HCT116 (cell line): ENCODE data around the gene UBA5. TPM values are rescaled to one million over a fixed set of nuclear protein-coding genes. Genes with fewer than 3 reads are reported as not detected.
"Not testable (repeated sequence)": the region's sequence is repeated elsewhere in the genome, so short reads cannot be mapped to it uniquely, and the experiment has no call there.

Experiments
- ATAC-seq: fragments of 200-7000 bp; cut with Tn5 transposase; 2 replicates; pipeline ENCODE4 v1.9.1; 2020; ENCODE audit warnings: mild to moderate bottlenecking, moderate library complexity
- BruUV-seq: library from RNA; stranded (reverse); fragments of 400-500 nt; replicated peaks from 2 replicates; lab custom pipeline; 2021; lab: Mats Ljungman, UMichigan
- CTCF ChIA-PET: fragments of 300-600 bp; sonication (Branson Sonifier 250); formaldehyde crosslinking; loops from one replicate; lab custom pipeline; 2021; ENCODE audit warnings: antibody characterized with exemption; lab: Charles Lee
- POLR2A ChIA-PET: fragments of 300-600, 350-600 bp; sonication (Branson Sonifier 250); formaldehyde crosslinking; loops from one replicate; lab custom pipeline; 2021; ENCODE audit warnings: antibody characterized with exemption; lab: Charles Lee
- RAD21 ChIA-PET, 2 experiments: fragments of 300-600 bp; sonication (Branson Sonifier 250); formaldehyde crosslinking; loops; one replicate each; lab custom pipeline; 2023; ENCODE audit warnings: low total read pairs in 2 of 2; ENCODE audit not compliant: uncharacterized antibody in 2 of 2, unreplicated experiment in 2 of 2, low non-redundant PET in 1 of 2; lab: Charles Lee
- DNase-seq: peaks from one replicate; pipeline ENCODE4 v3.0.0-alpha.2; 2010; ENCODE audit warnings: low read depth, low spot score
- H2AFZ ChIP-seq: fragments of 200-600 bp; shearing (Covaris generic), sonication (generic); 2 replicates; pipeline ENCODE4 v1.6.1; 2017; ENCODE audit warnings: low read depth, mixed run types, mixed read lengths, antibody characterized with exemption, low read length; ENCODE audit not compliant: poor library complexity, severe bottlenecking
- H3K27ac ChIP-seq: 2 replicates; pipeline ENCODE4 v1.5.1; 2012; ENCODE audit warnings: low read depth, low read length
- H3K27me3 ChIP-seq: fragments of 200-600 bp; sonication (generic); 2 replicates; pipeline ENCODE4 v1.6.1; 2016; ENCODE audit warnings: mixed run types, low read length, mixed read lengths; ENCODE audit not compliant: insufficient read depth
- H3K36me3 ChIP-seq, 2 experiments: fragments of 200-500 bp in 1 of 2; fragments of 200-600 bp in 1 of 2; sonication (Bioruptor generic) in 1 of 2; sonication (generic) in 1 of 2; 2 replicates each; pipeline versions ENCODE4 v1.5.1 to v1.6.1; 2014 to 2016; ENCODE audit warnings: low read length in 2 of 2, inconsistent platforms in 1 of 2, mixed read lengths in 1 of 2, mixed run types in 1 of 2; ENCODE audit not compliant: insufficient read depth in 2 of 2, control insufficient read depth in 1 of 2
- H3K4me1 ChIP-seq, 2 experiments: fragments of 200-600 bp in 1 of 2; sonication (generic) in 1 of 2; 2 replicates each; pipeline versions ENCODE4 v1.5.1 to v1.6.1; 2012 to 2017; ENCODE audit warnings: low read length in 2 of 2, inconsistent platforms in 1 of 2, mild to moderate bottlenecking in 1 of 2, mixed read lengths in 1 of 2, mixed run types in 1 of 2, moderate library complexity in 1 of 2; ENCODE audit not compliant: insufficient read depth in 2 of 2, control insufficient read depth in 1 of 2
- H3K4me2 ChIP-seq: fragments of 200-600 bp; sonication (generic); 2 replicates; pipeline ENCODE4 v1.6.1; 2017; ENCODE audit warnings: mixed run types, low read length, mixed read lengths
- H3K4me3 ChIP-seq, 2 experiments: fragments of 200-600 bp in 1 of 2; sonication (generic) in 1 of 2; replicated peaks in 1 of 2; 2 replicates each; pipeline ENCODE4 v1.5.1; 2011 to 2016; ENCODE audit warnings: low read length in 2 of 2, control low read depth in 1 of 2, low read depth in 1 of 2, mild to moderate bottlenecking in 1 of 2, mixed read lengths in 1 of 2, mixed run types in 1 of 2
- H3K79me2 ChIP-seq: fragments of 200-600 bp; sonication (generic); 2 replicates; pipeline ENCODE4 v1.6.1; 2017; ENCODE audit warnings: mild to moderate bottlenecking, mixed run types, low read length, moderate library complexity, mixed read lengths; ENCODE audit not compliant: insufficient read depth
- H3K9ac ChIP-seq: fragments of 200-600 bp; sonication (generic); 2 replicates; pipeline ENCODE4 v1.6.1; 2016; ENCODE audit warnings: low read length, mixed read lengths
- H3K9me2 ChIP-seq: fragments of 200-600 bp; sonication (generic), shearing (Covaris generic); 2 replicates; pipeline ENCODE4 v1.6.1; 2017; ENCODE audit warnings: mixed run types, mild to moderate bottlenecking, moderate library complexity; ENCODE audit not compliant: insufficient read depth
- H3K9me3 ChIP-seq, 2 experiments: fragments of 200-500 bp in 1 of 2; fragments of 200-600 bp in 1 of 2; sonication (Bioruptor generic) in 1 of 2; sonication (generic) in 1 of 2; 2 replicates each; pipeline ENCODE4 v1.6.1; 2014 to 2017; ENCODE audit warnings: low read length in 2 of 2, mixed read lengths in 2 of 2, inconsistent platforms in 1 of 2, low read depth in 1 of 2, mild to moderate bottlenecking in 1 of 2, mixed run types in 1 of 2, moderate library complexity in 1 of 2; ENCODE audit not compliant: control insufficient read depth in 1 of 2, insufficient read depth in 1 of 2
- H4K20me1 ChIP-seq: fragments of 200-600 bp; sonication (generic), shearing (Covaris generic); 2 replicates; pipeline ENCODE4 v1.6.1; 2017; ENCODE audit warnings: mixed run types, mild to moderate bottlenecking, moderate library complexity; ENCODE audit not compliant: insufficient read depth
- CTCF ChIP-seq, 3 experiments: fragments of 200-600 bp in 1 of 3; sonication (generic) in 1 of 3; IDR thresholded peaks in 2 of 3; conservative IDR thresholded peaks in 1 of 3; 2 replicates each; pipeline ENCODE4 v1.5.1; 2012 to 2017; ENCODE audit warnings: low read depth in 2 of 3, low read length in 2 of 3, antibody characterized with exemption in 1 of 3, borderline replicate concordance in 1 of 3, control low read depth in 1 of 3, mild to moderate bottlenecking in 1 of 3, mixed read lengths in 1 of 3, mixed run types in 1 of 3, moderate library complexity in 1 of 3; ENCODE audit not compliant: insufficient read depth in 1 of 3
- RAD21 ChIP-seq: IDR thresholded peaks from 2 replicates; pipeline ENCODE4 v1.6.1; 2012; ENCODE audit warnings: low read depth, mild to moderate bottlenecking
- TCF7L2 ChIP-seq: IDR thresholded peaks from 2 replicates; pipeline ENCODE4 v1.7.0; 2011; ENCODE audit warnings: borderline replicate concordance, inconsistent platforms; ENCODE audit not compliant: insufficient read depth, insufficient read length; ENCODE audit errors: extremely low read depth
- intact Hi-C: fragments of 100-400 bp; cut with micrococcal nuclease; formaldehyde crosslinking; loops from 2 replicates; pipeline ENCODE4 v1.10.0; 2022
- total RNA-seq: library from RNA; stranded (reverse); gene quantifications from one replicate; pipeline ENCODE4 v1.2.1, GENCODE V29; 2021; ENCODE audit not compliant: unreplicated experiment

Gene UBA5
- total RNA-seq, 1 experiment from 2014 or later, result 43.7 TPM

DNA sequence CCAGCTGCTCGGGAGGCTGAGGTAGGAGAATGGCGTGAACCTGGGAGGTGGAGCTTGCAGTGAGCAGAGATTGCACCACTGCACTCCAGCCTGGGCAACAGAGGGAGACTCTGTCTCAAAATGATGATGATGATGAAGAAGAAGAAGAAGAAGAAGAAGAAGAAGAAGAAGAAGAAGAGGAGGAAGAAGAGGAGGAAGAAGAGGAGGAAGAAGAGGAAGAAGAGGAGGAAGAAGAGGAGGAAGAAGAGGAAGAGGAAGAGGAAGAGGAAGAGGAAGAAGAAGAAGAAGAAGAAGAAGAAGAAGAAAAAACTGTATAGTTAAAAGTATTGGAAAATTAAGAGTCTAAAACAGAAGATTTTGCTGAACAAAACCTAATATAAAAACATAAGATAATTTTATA is 18.7 kb upstream of the UBA5 start:
- H4K20me1 ChIP-seq, H3K4me1 ChIP-seq, H3K27ac ChIP-seq, ATAC-seq, H3K27me3 ChIP-seq, BruUV-seq, H3K9me2 ChIP-seq, RAD21 ChIA-PET, H3K79me2 ChIP-seq, H3K9me3 ChIP-seq, H2AFZ ChIP-seq, H3K9ac ChIP-seq, H3K4me3 ChIP-seq, DNase-seq, POLR2A ChIA-PET, H3K4me2 ChIP-seq, H3K36me3 ChIP-seq: not testable (repeated sequence)
- CTCF ChIA-PET, result interaction anchor here (0.7 to 2.6 kb wide), 8 partner anchors 18 to 385 kb away, joined by 3 to 36 read pairs (median 6); partner anchors contain the start of genes ACAD11 and UBA5
- intact Hi-C loops, result loop anchor here (10.0 kb wide), 2 partner anchors 207 to 387 kb away; no protein-coding TSS in a partner anchor

DNA sequence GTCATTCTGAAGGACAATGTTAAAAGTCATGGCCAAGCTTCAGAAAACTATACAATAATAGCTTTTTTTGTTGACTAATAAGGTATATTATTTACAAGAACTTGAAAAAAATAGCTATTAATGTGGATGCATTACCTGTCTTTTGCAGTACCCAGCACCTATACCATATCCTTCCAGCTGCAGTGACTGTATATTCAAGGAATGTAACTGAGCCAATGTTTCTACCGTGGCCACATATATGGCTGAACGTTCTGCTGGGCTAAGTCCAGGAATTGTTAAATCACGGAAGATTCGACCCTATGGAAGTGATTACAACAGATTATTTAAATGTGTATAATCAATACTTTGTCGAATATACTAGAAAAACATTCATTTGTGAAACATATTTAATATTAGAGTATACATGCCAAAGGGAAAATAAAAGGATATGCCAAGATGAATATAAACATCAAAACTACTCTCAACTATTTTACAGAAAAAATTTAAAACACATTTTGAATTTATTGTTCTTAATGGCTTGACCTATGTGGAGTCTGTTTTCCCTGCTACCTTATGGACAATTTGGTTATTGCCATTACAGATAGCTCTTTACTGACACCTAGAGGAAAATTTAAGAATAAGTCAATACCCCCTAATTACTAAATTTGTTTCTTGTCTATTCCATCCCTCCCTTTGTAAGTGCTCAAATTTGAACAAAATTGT is 18.1 kb upstream of the UBA5 start:
- BruUV-seq, result no TSS peak
- ChIA-PET CTCF (interaction anchor here (0.7 to 2.6 kb wide), 14 partner anchors 11 to 385 kb away, joined by 3 to 36 read pairs (median 4); partner anchors contain the start of genes ACAD11, DNAJC13 and UBA5), RAD21 (no interaction called here), POLR2A (interaction anchor here (1.4 kb wide), 1 partner anchor 17 kb away, joined by 3 read pairs; no protein-coding TSS in a partner anchor)
- no peaks in the 10 kb centered on the region for H3K9me2 ChIP-seq
- peaks cover 2 to 6% of the 10 kb centered on the region in 2 experiments; a peak in 1 of 4 replicates for H3K36me3 ChIP-seq
- H3K4me1 ChIP-seq, result no peaks in the 10 kb centered on the region
- intact Hi-C loops, result loop anchor here (1.0 to 10.0 kb wide), 3 partner anchors 106 to 387 kb away; no protein-coding TSS in a partner anchor
- DNase-seq (peak; percentile 22), ATAC-seq (peak; percentile 70)
- no peaks in the 10 kb centered on the region for H3K79me2 ChIP-seq
- TF ChIP-seq CTCF (IDR thresholded peaks at IDR 0.05 in 2 of 3, conservative IDR thresholded peaks at IDR 0.05 in 1 of 3; ENCODE audit: borderline replicate concordance in 1 of 3, insufficient read depth in 1 of 3, low read depth in 2 of 3, low read length in 2 of 3), result peak; percentile 56 to 71 (median 67)
- no peak for TF ChIP-seq TCF7L2
- TF ChIP-seq RAD21, result peak; percentile 76
- H3K9me3 ChIP-seq, result no peaks in the 10 kb centered on the region
- no peak overlapping the region for H3K4me3 ChIP-seq
- no peak overlapping the region for H2AFZ ChIP-seq
- no peak overlapping the region for H3K27ac ChIP-seq
- no peaks in the 10 kb centered on the region; the same call in 1 of the 2 replicates for H4K20me1 ChIP-seq
- H3K27me3 ChIP-seq, result no peaks in the 10 kb centered on the region
- H3K4me2 ChIP-seq, result no peak overlapping the region
- H3K9ac ChIP-seq, result no peak overlapping the region
